NCI-H2227 treated with DMSO at 0.1 percent for 48 hours (cell line): ENCODE data around the gene TYW1B.
"Not testable (repeated sequence)": the region's sequence is repeated elsewhere in the genome, so short reads cannot be mapped to it uniquely, and the experiment has no call there.

ENCODE experiments used
- DNase-seq: peaks from one replicate; lab custom pipeline; 2025; lab: John Stamatoyannopoulos, UW

Gene TYW1B

GRCh38 chr7:72622532-72622931 lies 205.5 kb downstream of the TYW1B start:
- no peak for DNase-seq

DNA sequence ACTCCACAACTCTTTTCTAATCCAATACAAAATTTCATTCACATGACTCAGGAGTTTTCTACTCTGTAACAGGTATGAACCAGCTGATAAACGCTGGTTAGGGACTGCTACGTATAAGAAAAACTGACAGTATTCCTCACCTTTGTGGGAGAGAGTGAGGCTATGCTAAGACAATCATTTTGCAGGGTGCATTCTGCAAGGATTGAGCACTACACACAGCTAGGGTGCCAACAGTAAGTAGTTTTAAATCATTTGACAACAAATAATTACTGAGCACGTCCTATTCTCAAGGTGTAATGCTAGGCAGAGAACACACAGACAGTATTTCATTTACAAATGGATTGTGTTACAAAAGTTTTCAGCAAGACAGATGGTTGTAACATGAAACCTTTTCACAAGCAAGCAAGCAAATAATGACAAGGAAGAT lies 206.2 kb downstream of the TYW1B start:
- not testable (repeated sequence) for DNase-seq

DNA sequence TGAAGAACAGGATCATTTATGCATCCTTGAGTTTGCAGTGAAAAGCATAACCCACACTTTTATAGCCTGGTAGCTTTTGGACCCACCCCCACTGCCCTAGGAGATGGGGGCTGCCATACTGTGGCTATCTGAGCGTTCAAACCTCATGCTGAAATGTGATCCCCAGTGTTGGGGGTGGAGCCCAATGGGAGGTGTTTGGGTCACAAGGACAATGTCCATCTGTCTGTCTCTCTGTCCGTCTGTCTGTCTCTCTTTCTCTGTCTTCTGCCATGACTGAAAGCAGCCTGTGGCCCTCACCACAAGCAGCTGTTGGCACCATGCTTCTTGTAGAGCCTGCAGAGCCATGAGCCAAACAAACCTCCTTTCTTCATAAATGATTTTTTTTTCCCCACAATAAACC lies 207.1 kb downstream of the TYW1B start:
- not testable (repeated sequence) for DNase-seq

GRCh38 chr7:72618435-72619180 lies 209.4 kb downstream of the TYW1B start:
- not testable (repeated sequence) for DNase-seq

- not testable (repeated sequence) for DNase-seq
Observed at GRCh38 chr7:72609761-72610160, 218.2 kb downstream of the TYW1B start.

- DNase-seq, result not testable (repeated sequence)
Observed at GRCh38 chr7:72607988-72608387, 220.0 kb downstream of the TYW1B start.

DNA sequence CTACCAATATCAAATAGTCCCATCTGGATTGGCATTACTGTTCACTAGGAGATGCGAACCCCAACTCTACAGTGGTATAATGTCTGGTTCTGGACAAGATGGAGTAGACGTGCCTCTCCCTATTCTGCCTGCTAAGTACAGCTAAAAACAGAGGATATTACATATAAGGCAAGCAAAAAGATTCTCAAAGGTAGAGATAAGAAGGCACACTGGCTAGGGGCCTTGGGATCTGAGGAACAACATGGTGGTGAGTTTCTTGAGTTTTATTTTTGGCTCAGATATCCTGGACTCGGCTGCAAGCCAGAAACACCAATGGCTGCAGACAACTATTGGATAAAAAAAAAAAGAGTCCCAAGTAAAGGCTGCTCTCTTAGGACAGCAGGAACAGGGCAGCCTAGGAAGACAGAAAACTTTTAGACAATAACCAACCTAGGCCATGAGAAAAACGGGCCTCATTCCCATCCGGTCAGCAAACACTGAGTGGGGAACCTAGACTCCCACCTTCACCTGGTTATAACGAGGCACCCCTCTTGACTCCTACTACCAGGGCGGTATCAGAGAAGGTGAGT lies 222.1 kb downstream of the TYW1B start:
- DNase-seq, result not testable (repeated sequence)

DNA sequence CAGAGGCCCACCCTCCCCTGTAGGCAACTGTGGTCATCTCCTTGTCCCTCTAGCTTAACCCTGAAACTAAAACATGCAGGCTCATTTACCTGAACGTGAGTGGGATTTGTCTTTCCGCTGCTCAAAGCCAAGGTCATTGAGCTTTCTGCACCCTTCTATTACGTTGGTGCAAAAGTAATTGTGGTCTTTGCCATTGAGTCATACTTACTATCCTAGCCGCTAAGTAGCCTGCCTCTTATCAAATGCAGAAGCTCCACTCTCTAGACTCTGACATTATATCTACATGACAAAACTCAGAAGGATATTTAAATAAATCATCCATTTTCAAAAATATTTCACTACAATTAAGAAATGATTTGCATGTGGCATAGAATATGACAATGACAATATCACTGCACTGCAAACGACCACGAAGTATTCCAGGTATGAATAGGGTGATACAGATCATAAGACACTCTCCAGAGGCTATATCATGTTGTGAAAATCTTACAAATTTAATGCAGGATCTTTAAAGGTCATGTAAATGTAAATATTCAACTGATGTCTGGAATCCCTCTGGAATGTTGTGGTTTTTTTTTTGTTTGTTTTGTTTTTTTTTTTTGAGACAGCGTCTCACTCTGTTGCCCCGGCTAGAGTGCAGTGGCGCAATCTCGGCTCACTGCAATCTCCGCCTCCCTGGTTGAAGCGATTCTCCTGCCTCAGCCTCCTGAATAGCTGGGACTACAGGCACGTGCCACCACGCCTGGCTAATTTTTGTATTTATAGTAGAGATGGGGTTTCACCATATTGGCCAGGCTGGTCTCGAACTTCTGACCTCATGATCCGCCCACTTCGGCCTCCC lies 223.0 kb downstream of the TYW1B start:
- not testable (repeated sequence) for DNase-seq

DNA sequence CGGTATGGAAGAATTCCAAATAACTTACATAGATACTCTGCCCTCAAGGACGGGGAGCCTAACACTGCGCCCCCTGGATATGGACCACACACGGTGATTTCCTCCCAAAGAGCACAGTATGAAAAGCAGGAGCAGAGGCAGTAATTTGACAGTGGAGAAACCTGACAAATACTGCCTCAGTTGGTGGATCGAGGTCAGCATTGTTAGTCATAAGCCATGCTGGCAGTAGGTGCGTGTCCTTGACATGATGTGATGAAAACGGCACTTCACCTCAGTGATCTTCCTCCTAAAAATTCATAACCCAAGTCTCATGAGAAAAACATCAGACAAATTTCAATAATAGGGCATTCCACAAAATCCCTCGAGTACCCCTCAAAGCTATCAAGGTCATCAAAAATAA lies 224.5 kb downstream of the TYW1B start:
- DNase-seq, result not testable (repeated sequence)

DNA sequence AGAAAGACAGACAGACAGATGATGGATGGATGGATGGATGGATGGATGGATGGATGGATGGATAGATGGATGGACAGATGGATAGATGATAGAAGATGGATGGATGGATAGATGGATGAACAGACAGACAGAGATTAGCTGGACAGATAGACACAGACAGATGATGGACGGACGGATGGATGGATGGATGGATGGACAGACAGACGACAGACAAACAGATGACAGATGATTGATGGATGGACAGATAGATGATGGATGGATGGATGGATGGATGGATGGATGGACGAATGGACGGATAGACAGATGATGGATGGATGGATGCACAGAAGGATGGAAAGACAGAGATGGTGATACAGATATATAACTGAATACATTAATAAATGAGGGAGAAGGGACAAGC lies 224.9 kb downstream of the TYW1B start:
- no peak for DNase-seq

DNA sequence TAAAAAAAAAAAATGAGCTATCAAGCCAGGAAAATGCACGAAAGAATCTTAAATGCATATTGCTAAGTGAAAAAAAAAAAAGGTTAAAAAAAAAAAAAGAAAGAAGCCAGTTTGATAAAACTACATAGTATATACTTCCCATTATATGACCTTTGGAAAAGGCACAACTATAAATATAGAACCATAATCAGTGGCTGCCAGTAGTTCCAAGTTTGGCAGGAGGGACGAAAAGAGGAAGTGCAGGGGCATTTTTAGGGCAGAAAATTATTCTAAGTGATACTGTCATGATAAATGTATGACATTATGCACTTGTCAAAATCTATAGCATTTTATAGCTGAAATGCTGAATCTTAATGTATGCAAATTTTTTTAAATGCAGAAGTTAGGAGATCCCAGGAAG lies 226.3 kb downstream of the TYW1B start:
- not testable (repeated sequence) for DNase-seq

- not testable (repeated sequence) for DNase-seq
Observed at GRCh38 chr7:72590023-72590422, 238.0 kb downstream of the TYW1B start.

DNA sequence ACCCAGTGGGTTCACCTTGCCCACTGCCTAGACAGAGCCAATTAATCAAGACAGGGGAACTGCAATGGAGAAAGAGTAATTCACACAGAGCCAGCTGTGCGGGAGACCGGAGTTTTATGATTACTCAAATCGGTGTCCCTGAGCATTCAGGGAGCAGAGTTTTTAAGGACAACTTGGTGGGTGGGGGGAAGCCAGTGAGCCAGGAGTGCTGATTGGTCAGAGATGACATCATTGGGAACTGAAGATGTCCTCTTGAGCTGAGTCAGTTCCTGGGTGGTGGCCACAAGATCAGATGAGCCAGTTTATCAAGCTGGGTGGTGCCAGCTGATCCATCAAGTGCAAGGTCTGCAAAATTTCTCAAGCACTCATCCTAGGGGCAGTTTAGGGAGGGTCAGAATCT lies 240.7 kb downstream of the TYW1B start:
- DNase-seq, result not testable (repeated sequence)

- not testable (repeated sequence) for DNase-seq
Observed at GRCh38 chr7:72584576-72584975, 243.4 kb downstream of the TYW1B start.

DNA sequence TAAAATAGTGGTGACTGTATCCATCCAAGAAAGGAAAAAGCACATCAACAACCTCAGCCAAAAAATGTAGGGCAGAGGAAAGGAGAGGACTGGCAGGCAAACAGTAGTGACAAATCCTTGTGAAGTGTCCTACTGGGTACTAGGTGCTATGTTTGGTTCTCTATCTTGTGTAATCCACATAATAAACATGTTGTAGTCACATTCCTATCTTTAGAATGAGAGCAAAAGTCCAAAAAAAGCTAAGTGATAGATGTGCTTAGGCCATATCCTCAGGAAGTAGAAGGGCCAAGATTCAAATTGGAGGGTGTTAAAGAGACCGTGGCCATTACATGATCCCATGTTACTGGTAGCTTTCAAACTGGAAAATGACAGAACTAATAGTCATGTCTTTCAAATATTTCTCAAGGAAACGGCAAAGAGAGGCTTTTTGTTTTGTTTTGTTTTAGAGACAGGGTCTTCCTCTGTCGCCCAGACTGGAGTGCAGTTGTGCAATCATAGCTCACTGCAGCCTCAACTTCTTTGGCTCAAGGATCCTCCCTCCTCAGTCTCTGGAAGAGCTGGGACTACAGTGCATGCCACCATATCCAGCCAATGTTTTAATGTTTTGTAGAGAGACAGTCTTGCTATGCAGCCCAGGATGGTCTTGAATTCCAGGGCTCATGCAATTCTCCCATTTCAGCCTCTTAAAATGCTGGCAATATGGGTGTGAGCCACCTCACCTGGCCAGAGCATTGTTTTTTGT lies 244.2 kb downstream of the TYW1B start:
- DNase-seq, result not testable (repeated sequence)

GRCh38 chr7:72580142-72580770 lies 247.7 kb downstream of the TYW1B start:
- not testable (repeated sequence) for DNase-seq

DNA sequence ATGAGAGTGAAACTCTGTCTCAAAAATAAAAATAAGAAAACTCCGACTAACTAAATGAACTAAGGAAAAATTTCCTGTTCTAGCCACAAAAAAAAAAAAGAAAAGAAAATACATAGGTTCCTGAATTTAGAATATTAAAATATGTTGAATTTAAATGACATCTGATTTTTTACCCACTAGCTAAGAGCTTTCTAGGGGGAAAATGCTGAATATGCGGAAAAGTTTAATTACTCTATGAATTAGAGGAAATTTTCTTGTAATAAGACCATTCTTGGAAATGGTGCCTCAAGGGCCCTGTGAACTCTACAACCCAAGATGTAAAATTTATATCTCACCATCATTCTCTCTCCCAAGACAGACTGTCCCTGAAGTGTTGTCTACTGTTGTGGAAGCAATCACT lies 250.9 kb downstream of the TYW1B start:
- DNase-seq, result no peak

DNA sequence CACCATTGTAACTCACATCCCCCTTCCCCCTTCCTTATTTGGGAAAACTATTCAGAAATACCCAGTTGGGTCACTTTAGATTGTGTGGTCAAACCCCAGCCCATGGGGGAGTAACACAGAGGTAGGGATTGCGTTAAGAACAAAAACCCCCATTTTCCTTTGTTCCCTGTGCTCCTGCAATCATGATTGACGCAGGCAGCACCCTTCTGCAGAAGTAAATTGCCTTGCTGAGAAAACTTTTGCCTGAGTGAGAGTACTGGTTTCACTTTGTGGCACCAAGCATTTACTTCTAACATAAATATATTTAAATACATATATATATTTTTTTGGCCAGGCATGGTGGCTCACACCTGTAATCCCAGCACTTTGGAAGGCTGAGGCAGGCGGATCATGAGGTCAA lies 266.0 kb downstream of the TYW1B start:
- not testable (repeated sequence) for DNase-seq

- DNase-seq, result not testable (repeated sequence)
Observed at GRCh38 chr7:72559546-72559945, 268.5 kb downstream of the TYW1B start.

DNA sequence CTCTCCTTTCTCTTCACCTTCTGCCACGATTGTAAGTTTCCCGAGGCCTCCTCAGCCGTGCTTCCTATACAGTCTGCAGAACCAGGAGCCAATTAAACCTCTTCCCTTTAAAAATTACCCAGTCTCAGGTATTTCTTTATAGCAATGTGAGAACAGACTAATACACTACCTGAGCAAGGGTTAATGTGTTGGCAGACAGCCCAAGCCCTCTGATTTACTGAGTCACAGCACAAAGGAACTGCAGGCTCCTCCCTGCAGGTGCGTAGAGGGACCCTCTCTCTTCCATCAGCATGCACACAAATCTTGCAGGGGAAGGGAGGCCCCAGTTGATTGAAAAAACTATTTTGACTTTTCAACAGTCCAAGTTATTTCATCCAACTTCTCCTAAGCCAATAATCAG lies 271.3 kb downstream of the TYW1B start:
- DNase-seq, result not testable (repeated sequence)

- DNase-seq, result not testable (repeated sequence)
Observed at GRCh38 chr7:72555238-72555637, 272.8 kb downstream of the TYW1B start.
